Natural killer cell (primary cell): ENCODE results near the gene MALRD1. TPM values are rescaled to one million over a fixed set of nuclear protein-coding genes. Genes with fewer than 3 reads are reported as not detected.

Experiments
- ATAC-seq, 3 donors: fragments of 150-1000 bp in 2 of 3; fragments of 200-7000 bp in 1 of 3; cut with Tn5 transposase; 1 replicate in 1 of 3; 2 replicates in 2 of 3; pipeline ENCODE4 v1.10.0; 2021; ENCODE audit warnings: mild to moderate bottlenecking in 2 of 3, moderate library complexity in 2 of 3
- DNase-seq, 2 donors: peaks; one replicate each; pipeline versions ENCODE4 v3.0.0 to v3.0.0-alpha.2; 2013 to 2021; ENCODE audit warnings: mixed read lengths in 1 of 2
- H3K27ac ChIP-seq: one replicate; pipeline ENCODE4 v1.5.1; 2013; ENCODE audit warnings: mild to moderate bottlenecking, low read length
- H3K27me3 ChIP-seq: one replicate; pipeline ENCODE4 v1.6.1; 2013; ENCODE audit warnings: low read length; ENCODE audit not compliant: control insufficient read depth, insufficient read depth
- H3K36me3 ChIP-seq: one replicate; pipeline ENCODE4 v1.6.1; 2013; ENCODE audit warnings: low read length; ENCODE audit not compliant: control insufficient read depth, insufficient read depth
- H3K4me1 ChIP-seq: one replicate; pipeline ENCODE4 v1.6.1; 2013; ENCODE audit warnings: low read length; ENCODE audit not compliant: control insufficient read depth, insufficient read depth
- H3K4me3 ChIP-seq: one replicate; pipeline ENCODE4 v1.5.1; 2013; ENCODE audit warnings: low read length
- H3K9me3 ChIP-seq: one replicate; pipeline ENCODE4 v1.6.1; 2013; ENCODE audit warnings: low read length; ENCODE audit not compliant: control insufficient read depth, insufficient read depth
- H3K27ac Mint-ChIP-seq, 2 donors: one replicate each; pipeline ENCODE4 v1.8.0; 2022; ENCODE audit warnings: mild to moderate bottlenecking in 2 of 2, mixed read lengths in 2 of 2, moderate library complexity in 1 of 2
- H3K27me3 Mint-ChIP-seq, 2 donors: one replicate each; pipeline ENCODE4 v1.8.0; 2022; ENCODE audit warnings: low read depth in 2 of 2, mixed read lengths in 2 of 2
- H3K36me3 Mint-ChIP-seq: one replicate; pipeline ENCODE4 v1.8.0; 2022; ENCODE audit warnings: mixed read lengths
- H3K4me1 Mint-ChIP-seq, 2 donors: one replicate each; pipeline ENCODE4 v1.8.0; 2022; ENCODE audit warnings: mixed read lengths in 2 of 2
- H3K4me3 Mint-ChIP-seq: one replicate; pipeline ENCODE4 v1.8.0; 2022; ENCODE audit warnings: mild to moderate bottlenecking, moderate library complexity, mixed read lengths
- H3K9me3 Mint-ChIP-seq, 2 donors: one replicate each; pipeline ENCODE4 v1.8.0; 2022; ENCODE audit warnings: mixed read lengths in 2 of 2
- CTCF ChIP-seq: fragments of 200-600 bp; IDR thresholded peaks from one replicate; pipeline ENCODE4 v1.8.0; 2022; ENCODE audit warnings: antibody characterized with exemption
- WGBS: methylation state at CpG from one replicate; pipeline ENCODE4 v1.1.7; 2013; ENCODE audit warnings: missing lambda C conversion rate; ENCODE audit not compliant: insufficient coverage; 5-methylcytosine and 5-hydroxymethylcytosine counted together
- intact Hi-C: fragments of 100-400 bp; cut with micrococcal nuclease; formaldehyde crosslinking; loops from one replicate; pipeline ENCODE4 v1.14.2; 2022
- total RNA-seq, 4 donors: library from RNA; stranded (reverse); fragments of 120-200 nt in 1 of 4; gene quantifications; one replicate each; pipeline versions ENCODE4 v1.2.3 to v1.2.4, GENCODE V29; 2013 to 2022

Gene MALRD1
- total RNA-seq, 3 donors from 2014 or later (not counting 1 experiment from before 2014, with no cell fraction given) = not detected

- Histone ChIP-seq H3K4me1 (no peaks in the 10 kb centered on the region), H3K27me3 (no peaks in the 10 kb centered on the region), H3K4me3 (no peak overlapping the region), H3K36me3 (no peaks in the 10 kb centered on the region), H3K27ac (no peak overlapping the region), H3K9me3 (no peaks in the 10 kb centered on the region)
- Mint-ChIP-seq H3K27ac (no peak overlapping the region), H3K4me3 (no peak overlapping the region), H3K9me3 (peaks cover 0 to 2% of the 10 kb centered on the region in 2 donors), H3K36me3 (no peaks in the 10 kb centered on the region), H3K27me3 (no peaks in the 10 kb centered on the region), H3K4me1 (no peaks in the 10 kb centered on the region)
- ATAC-seq (no peak), DNase-seq (no peak)
- intact Hi-C loops = no loop called here
- TF ChIP-seq CTCF = no peak
These were observed 283.7 kb downstream of the MALRD1 start for GRCh38 chr10:19332304-19332703.

- no peak overlapping the region for H3K27ac Mint-ChIP-seq
- H3K36me3 Mint-ChIP-seq = no peaks in the 10 kb centered on the region
- H3K9me3 Mint-ChIP-seq = peaks cover 0 to 2% of the 10 kb centered on the region in 2 donors
- H3K27me3 ChIP-seq = no peaks in the 10 kb centered on the region
- TF ChIP-seq CTCF = no peak
- no peaks in the 10 kb centered on the region for H3K36me3 ChIP-seq
- no peak overlapping the region for H3K4me3 Mint-ChIP-seq
- H3K27me3 Mint-ChIP-seq = no peaks in the 10 kb centered on the region
- WGBS = 63% methylated on average over 2 of the region's 2 CpGs
- DNase-seq = no peak
- H3K4me1 ChIP-seq = no peaks in the 10 kb centered on the region
- no peak for ATAC-seq
- no peaks in the 10 kb centered on the region for H3K4me1 Mint-ChIP-seq
- no peaks in the 10 kb centered on the region for H3K9me3 ChIP-seq
- H3K4me3 ChIP-seq = no peak overlapping the region
- no peak overlapping the region for H3K27ac ChIP-seq
- intact Hi-C loops = no loop called here
These were observed 285.0 kb downstream of the MALRD1 start for GRCh38 chr10:19333631-19334030.

- H3K9me3 ChIP-seq = no peaks in the 10 kb centered on the region
- no peak for ATAC-seq
- no peak overlapping the region for H3K4me3 ChIP-seq
- Mint-ChIP-seq H3K27ac (no peak overlapping the region), H3K4me1 (no peaks in the 10 kb centered on the region), H3K4me3 (no peak overlapping the region), H3K27me3 (no peaks in the 10 kb centered on the region), H3K36me3 (no peaks in the 10 kb centered on the region), H3K9me3 (peaks cover 0 to 3% of the 10 kb centered on the region in 2 donors)
- H3K36me3 ChIP-seq = no peaks in the 10 kb centered on the region
- no peaks in the 10 kb centered on the region for H3K4me1 ChIP-seq
- TF ChIP-seq CTCF = no peak
- DNase-seq = no peak
- no peaks in the 10 kb centered on the region for H3K27me3 ChIP-seq
- 26% methylated on average over 2 of the region's 2 CpGs for WGBS
- no peak overlapping the region for H3K27ac ChIP-seq
- intact Hi-C loops = no loop called here
These were observed 299.0 kb downstream of the MALRD1 start for GRCh38 chr10:19347621-19348020.

- Mint-ChIP-seq H3K27ac (no peak overlapping the region), H3K27me3 (no peaks in the 10 kb centered on the region), H3K36me3 (no peaks in the 10 kb centered on the region), H3K4me1 (no peaks in the 10 kb centered on the region), H3K9me3 (peaks cover 0 to 2% of the 10 kb centered on the region in 2 donors), H3K4me3 (no peak overlapping the region)
- intact Hi-C loops = no loop called here
- Histone ChIP-seq H3K27me3 (no peaks in the 10 kb centered on the region), H3K4me3 (no peak overlapping the region), H3K9me3 (no peaks in the 10 kb centered on the region), H3K4me1 (no peaks in the 10 kb centered on the region), H3K36me3 (no peaks in the 10 kb centered on the region), H3K27ac (no peak overlapping the region)
- 100% methylated on average over 2 of the region's 2 CpGs for WGBS
- ATAC-seq (no peak), DNase-seq (no peak)
- no peak for TF ChIP-seq CTCF
These were observed 318.6 kb downstream of the MALRD1 start for GRCh38 chr10:19367176-19367575.
